Activated B cell treated with CpG ODN at 0.5 μM for 24 hours (primary cell): ENCODE measurements around the gene BBOF1. TPM values are rescaled to one million over a fixed set of nuclear protein-coding genes. Genes with fewer than 3 reads are reported as not detected.
"Not testable (repeated sequence)": the region's sequence is repeated elsewhere in the genome, so short reads cannot be mapped to it uniquely, and the experiment has no call there.

Experiments
- ATAC-seq: fragments of 200-7000 bp; cut with Tn5 transposase; one replicate; pipeline ENCODE4 v1.10.0; 2021; ENCODE audit warnings: low read depth, mild to moderate bottlenecking, moderate library complexity
- CTCF ChIA-PET: fragments of 350-600 bp; sonication (Branson Sonifier 250); formaldehyde crosslinking; loops from one replicate; lab custom pipeline; 2021; ENCODE audit warnings: antibody characterized with exemption; lab: Charles Lee
- POLR2A ChIA-PET: fragments of 350-600 bp; sonication (Branson Sonifier 250); formaldehyde crosslinking; loops from one replicate; lab custom pipeline; 2021; ENCODE audit warnings: antibody characterized with exemption; lab: Charles Lee
- DNase-seq: peaks from one replicate; pipeline ENCODE4 v3.0.0; 2022
- H3K27ac Mint-ChIP-seq: one replicate; pipeline ENCODE4 v1.8.0; 2020; ENCODE audit warnings: mixed read lengths
- H3K27me3 Mint-ChIP-seq: one replicate; pipeline ENCODE4 v1.8.0; 2021; ENCODE audit warnings: mixed read lengths
- H3K36me3 Mint-ChIP-seq: one replicate; pipeline ENCODE4 v1.8.0; 2021; ENCODE audit warnings: low read depth, mixed read lengths
- H3K4me1 Mint-ChIP-seq: one replicate; pipeline ENCODE4 v1.8.0; 2021; ENCODE audit warnings: mixed read lengths
- H3K4me3 Mint-ChIP-seq: one replicate; pipeline ENCODE4 v1.8.0; 2020; ENCODE audit warnings: mild to moderate bottlenecking, mixed read lengths
- H3K9me3 Mint-ChIP-seq: one replicate; pipeline ENCODE4 v1.8.0; 2020; ENCODE audit warnings: mixed read lengths
- intact Hi-C: fragments of 100-400 bp; cut with micrococcal nuclease; formaldehyde crosslinking; loops from one replicate; pipeline ENCODE4 v1.15.1; 2024
- total RNA-seq: library from RNA; stranded (reverse); gene quantifications from 2 replicates; pipeline ENCODE4 v1.2.3, GENCODE V29; 2022
- TF ChIP-seq, protein P1 (sequence below): fragments of 200-600 bp; IDR thresholded peaks from one replicate; pipeline ENCODE4 v1.8.0; 2022; ENCODE audit warnings: antibody characterized with exemption, mild to moderate bottlenecking

BBOF1 gene
- total RNA-seq, 1 donor from 2014 or later, result 1.6 TPM

DNA sequence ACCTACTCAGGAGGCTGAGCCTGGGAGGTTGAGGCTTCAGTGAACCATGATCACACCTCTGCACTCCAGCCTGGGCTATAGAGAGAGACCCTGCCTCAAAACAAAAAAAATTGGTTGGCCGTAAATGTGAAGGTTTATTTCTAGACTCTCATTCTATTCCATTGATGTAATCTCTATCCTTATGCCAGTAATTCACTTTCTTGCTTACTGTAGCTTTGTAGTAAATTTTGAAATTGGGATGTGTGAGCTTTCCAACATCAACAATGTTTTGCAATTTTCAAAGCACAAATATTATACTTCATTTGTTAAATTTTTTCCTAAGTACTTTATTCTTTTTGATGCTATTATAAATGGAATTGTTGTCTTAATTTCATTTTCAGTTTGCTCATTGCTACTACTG is 90.2 kb downstream of the BBOF1 start:
- intact Hi-C loops, result no loop called here
- CTCF ChIA-PET, result no interaction called here
- ATAC-seq, result no peak
- Mint-ChIP-seq H3K27ac (no peak overlapping the region), H3K4me3 (no peak overlapping the region), H3K9me3 (no peaks in the 10 kb centered on the region), H3K36me3 (peaks cover 24% of the 10 kb centered on the region), H3K4me1 (no peaks in the 10 kb centered on the region), H3K27me3 (no peaks in the 10 kb centered on the region)
- TF ChIP-seq, protein P1, sequence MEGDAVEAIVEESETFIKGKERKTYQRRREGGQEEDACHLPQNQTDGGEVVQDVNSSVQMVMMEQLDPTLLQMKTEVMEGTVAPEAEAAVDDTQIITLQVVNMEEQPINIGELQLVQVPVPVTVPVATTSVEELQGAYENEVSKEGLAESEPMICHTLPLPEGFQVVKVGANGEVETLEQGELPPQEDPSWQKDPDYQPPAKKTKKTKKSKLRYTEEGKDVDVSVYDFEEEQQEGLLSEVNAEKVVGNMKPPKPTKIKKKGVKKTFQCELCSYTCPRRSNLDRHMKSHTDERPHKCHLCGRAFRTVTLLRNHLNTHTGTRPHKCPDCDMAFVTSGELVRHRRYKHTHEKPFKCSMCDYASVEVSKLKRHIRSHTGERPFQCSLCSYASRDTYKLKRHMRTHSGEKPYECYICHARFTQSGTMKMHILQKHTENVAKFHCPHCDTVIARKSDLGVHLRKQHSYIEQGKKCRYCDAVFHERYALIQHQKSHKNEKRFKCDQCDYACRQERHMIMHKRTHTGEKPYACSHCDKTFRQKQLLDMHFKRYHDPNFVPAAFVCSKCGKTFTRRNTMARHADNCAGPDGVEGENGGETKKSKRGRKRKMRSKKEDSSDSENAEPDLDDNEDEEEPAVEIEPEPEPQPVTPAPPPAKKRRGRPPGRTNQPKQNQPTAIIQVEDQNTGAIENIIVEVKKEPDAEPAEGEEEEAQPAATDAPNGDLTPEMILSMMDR, result no peak
- DNase-seq, result no peak
- POLR2A ChIA-PET, result no interaction called here

DNA sequence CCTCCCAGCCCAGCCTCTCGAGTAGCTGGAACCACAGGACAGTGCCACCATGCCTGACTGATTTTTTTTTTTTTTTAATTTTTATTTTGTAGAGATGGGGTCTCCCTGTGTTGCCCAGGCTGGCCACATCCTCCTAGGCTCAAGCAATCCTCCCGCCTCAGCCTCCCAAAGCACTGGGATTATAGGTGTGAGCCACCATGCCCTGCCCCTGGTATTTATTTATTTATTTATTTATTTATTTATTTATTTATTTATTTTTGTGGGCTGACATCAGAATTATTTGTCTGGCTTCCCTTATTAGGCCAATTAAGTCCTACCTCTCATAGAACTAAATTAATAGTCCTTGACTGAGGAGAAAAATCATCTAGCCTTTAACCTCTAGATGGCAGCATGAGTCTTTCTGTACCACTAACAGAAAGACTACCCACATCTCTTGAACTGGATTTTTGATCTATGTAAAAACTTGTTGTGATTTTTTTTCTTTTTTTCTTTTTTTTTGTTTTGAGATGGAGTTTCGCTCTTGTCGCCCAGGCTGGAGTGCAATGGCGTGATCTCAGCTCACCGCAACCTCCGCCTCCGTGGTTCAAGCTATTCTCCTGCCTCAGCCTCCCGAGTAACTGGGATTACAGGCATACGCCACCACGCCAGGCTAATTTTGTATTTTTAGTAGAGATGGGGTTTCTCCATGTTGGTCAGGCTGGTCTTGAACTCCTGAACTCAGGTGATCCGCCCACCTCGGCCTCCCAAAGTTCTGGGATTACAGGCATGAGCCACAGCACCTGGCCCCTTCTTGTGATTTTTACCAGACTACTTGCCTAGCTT is 92.5 kb downstream of the BBOF1 start:
- H3K4me3 Mint-ChIP-seq, H3K9me3 Mint-ChIP-seq, POLR2A ChIA-PET, H3K4me1 Mint-ChIP-seq, DNase-seq, H3K27ac Mint-ChIP-seq, H3K27me3 Mint-ChIP-seq: not testable (repeated sequence)
- peaks cover 29% of the 10 kb centered on the region for H3K36me3 Mint-ChIP-seq
- ATAC-seq, result peak; percentile 54
- intact Hi-C loops, result loop anchor here (1.0 kb wide), 2 partner anchors 140 to 146 kb away; no protein-coding TSS in a partner anchor
- CTCF ChIA-PET, result interaction anchor here (0.6 to 2.3 kb wide), 5 partner anchors 138 to 1941 kb away, joined by 3 to 10 read pairs (median 3); no protein-coding TSS in a partner anchor

Other genes starting within 250 kb of the BBOF1 start
- gene PTGR2, start 167.5 kb upstream of the BBOF1 start, total RNA-seq, result 4.6 and 4.8 TPM in 2 replicates
- gene ZNF410, start 132.5 kb upstream of the BBOF1 start, total RNA-seq, result 58.4 and 64.7 TPM in 2 replicates
- gene FAM161B, start 69.3 kb upstream of the BBOF1 start, total RNA-seq, result 2.3 TPM in 2 replicates
- gene COQ6, start 69.0 kb upstream of the BBOF1 start, total RNA-seq, result 23.0 and 30.7 TPM in 2 replicates
- 9.3 and 10.4 TPM in 2 replicates for gene ENTPD5, start 61 bp upstream of the BBOF1 start, total RNA-seq
- gene ALDH6A1, start 65.1 kb downstream of the BBOF1 start, total RNA-seq, result 9.8 and 11.5 TPM in 2 replicates
- gene LIN52, start 65.6 kb downstream of the BBOF1 start, total RNA-seq, result 7.6 and 12.4 TPM in 2 replicates
- gene VSX2, start 220.1 kb downstream of the BBOF1 start, total RNA-seq, result not detected in 2 replicates